A673 (cell line): ENCODE results near the gene TAL1.

Source experiments
- EZH2 ChIP-seq: fragments of 200-600 bp; sonication (generic); IDR thresholded peaks from 2 replicates; pipeline ENCODE4 v1.6.1; 2017; ENCODE audit warnings: borderline replicate concordance, low read depth, mild to moderate bottlenecking, mixed read lengths, antibody characterized with exemption, low read length; ENCODE audit not compliant: poor library complexity, severe bottlenecking
- TF ChIP-seq, protein P1 (sequence below): fragments of 300-800, 200-600 bp; sonication (generic); conservative IDR thresholded peaks from 2 replicates; pipeline ENCODE4 v1.5.1; 2017; ENCODE audit warnings: low read depth, mild to moderate bottlenecking, antibody characterized with exemption, low read length, moderate library complexity, mixed read lengths

DNA sequence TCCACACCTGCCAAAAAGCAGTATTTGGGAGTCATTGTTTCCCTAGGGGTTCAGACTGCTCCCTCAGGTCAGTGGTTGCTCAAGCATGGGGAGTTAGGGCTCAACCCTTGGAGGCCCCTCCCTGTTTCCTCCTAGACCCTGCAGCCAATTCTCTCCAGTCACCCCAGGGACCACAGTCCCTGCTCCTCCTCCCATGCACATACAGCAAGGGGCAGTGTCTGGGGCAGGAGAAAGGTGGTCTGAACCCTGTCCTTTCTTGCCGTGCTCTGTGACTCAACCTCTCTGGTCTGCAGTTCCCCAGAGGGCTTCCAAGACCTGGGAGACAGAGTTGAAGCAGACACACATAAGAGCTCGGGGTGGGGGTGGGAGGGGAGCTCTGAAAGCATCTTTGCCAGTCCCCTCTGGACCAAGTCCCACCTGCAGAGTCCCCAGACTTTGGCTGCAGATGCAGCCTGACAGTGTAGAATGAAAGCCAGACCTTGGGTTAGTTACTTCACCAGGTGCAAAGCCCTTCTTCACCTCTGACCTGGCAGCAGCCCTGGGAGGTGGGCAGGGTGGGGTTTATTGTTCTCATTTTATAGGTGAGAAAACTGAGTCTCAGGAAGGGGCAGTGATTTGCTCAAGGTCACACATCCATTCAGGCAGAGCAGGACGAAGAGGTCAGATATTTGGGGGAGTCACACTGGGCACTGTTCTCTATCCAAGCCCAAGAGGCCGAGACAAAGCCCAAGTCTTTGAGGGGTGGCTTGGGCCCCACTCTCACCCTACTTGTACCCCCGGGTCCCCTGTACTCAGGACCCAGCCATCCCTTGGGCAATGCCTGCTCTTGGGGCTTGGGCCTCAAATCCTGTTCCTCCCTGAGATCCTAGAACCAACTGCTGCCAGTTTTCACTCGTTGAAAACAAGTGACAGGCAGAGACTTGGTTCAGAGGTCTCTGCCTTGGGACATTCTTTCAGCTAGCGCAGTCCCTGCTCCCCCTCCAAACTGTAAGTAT, 42.9 kb downstream of the TAL1 start:
- TF ChIP-seq, protein P1, sequence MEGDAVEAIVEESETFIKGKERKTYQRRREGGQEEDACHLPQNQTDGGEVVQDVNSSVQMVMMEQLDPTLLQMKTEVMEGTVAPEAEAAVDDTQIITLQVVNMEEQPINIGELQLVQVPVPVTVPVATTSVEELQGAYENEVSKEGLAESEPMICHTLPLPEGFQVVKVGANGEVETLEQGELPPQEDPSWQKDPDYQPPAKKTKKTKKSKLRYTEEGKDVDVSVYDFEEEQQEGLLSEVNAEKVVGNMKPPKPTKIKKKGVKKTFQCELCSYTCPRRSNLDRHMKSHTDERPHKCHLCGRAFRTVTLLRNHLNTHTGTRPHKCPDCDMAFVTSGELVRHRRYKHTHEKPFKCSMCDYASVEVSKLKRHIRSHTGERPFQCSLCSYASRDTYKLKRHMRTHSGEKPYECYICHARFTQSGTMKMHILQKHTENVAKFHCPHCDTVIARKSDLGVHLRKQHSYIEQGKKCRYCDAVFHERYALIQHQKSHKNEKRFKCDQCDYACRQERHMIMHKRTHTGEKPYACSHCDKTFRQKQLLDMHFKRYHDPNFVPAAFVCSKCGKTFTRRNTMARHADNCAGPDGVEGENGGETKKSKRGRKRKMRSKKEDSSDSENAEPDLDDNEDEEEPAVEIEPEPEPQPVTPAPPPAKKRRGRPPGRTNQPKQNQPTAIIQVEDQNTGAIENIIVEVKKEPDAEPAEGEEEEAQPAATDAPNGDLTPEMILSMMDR = no peak
- TF ChIP-seq EZH2 = no peak
